HCT116 (cell line): ENCODE measurements around the gene SECISBP2. TPM values are rescaled to one million over a fixed set of nuclear protein-coding genes. Genes with fewer than 3 reads are reported as not detected.

Experiments
- ATAC-seq: fragments of 200-7000 bp; cut with Tn5 transposase; 2 replicates; pipeline ENCODE4 v1.9.1; 2020; ENCODE audit warnings: mild to moderate bottlenecking, moderate library complexity
- BruUV-seq: library from RNA; stranded (reverse); fragments of 400-500 nt; replicated peaks from 2 replicates; lab custom pipeline; 2021; lab: Mats Ljungman, UMichigan
- CTCF ChIA-PET: fragments of 300-600 bp; sonication (Branson Sonifier 250); formaldehyde crosslinking; loops from one replicate; lab custom pipeline; 2021; ENCODE audit warnings: antibody characterized with exemption; lab: Charles Lee
- POLR2A ChIA-PET: fragments of 300-600, 350-600 bp; sonication (Branson Sonifier 250); formaldehyde crosslinking; loops from one replicate; lab custom pipeline; 2021; ENCODE audit warnings: antibody characterized with exemption; lab: Charles Lee
- RAD21 ChIA-PET, 2 experiments: fragments of 300-600 bp; sonication (Branson Sonifier 250); formaldehyde crosslinking; loops; one replicate each; lab custom pipeline; 2023; ENCODE audit warnings: low total read pairs in 2 of 2; ENCODE audit not compliant: uncharacterized antibody in 2 of 2, unreplicated experiment in 2 of 2, low non-redundant PET in 1 of 2; lab: Charles Lee
- DNase-seq: peaks from one replicate; pipeline ENCODE4 v3.0.0-alpha.2; 2010; ENCODE audit warnings: low read depth, low spot score
- H2AFZ ChIP-seq: fragments of 200-600 bp; shearing (Covaris generic), sonication (generic); 2 replicates; pipeline ENCODE4 v1.6.1; 2017; ENCODE audit warnings: low read depth, mixed run types, mixed read lengths, antibody characterized with exemption, low read length; ENCODE audit not compliant: poor library complexity, severe bottlenecking
- H3K27ac ChIP-seq: 2 replicates; pipeline ENCODE4 v1.5.1; 2012; ENCODE audit warnings: low read depth, low read length
- H3K27me3 ChIP-seq: fragments of 200-600 bp; sonication (generic); 2 replicates; pipeline ENCODE4 v1.6.1; 2016; ENCODE audit warnings: mixed run types, low read length, mixed read lengths; ENCODE audit not compliant: insufficient read depth
- H3K36me3 ChIP-seq, 2 experiments: fragments of 200-500 bp in 1 of 2; fragments of 200-600 bp in 1 of 2; sonication (Bioruptor generic) in 1 of 2; sonication (generic) in 1 of 2; 2 replicates each; pipeline versions ENCODE4 v1.5.1 to v1.6.1; 2014 to 2016; ENCODE audit warnings: low read length in 2 of 2, inconsistent platforms in 1 of 2, mixed read lengths in 1 of 2, mixed run types in 1 of 2; ENCODE audit not compliant: insufficient read depth in 2 of 2, control insufficient read depth in 1 of 2
- H3K4me1 ChIP-seq, 2 experiments: fragments of 200-600 bp in 1 of 2; sonication (generic) in 1 of 2; 2 replicates each; pipeline versions ENCODE4 v1.5.1 to v1.6.1; 2012 to 2017; ENCODE audit warnings: low read length in 2 of 2, inconsistent platforms in 1 of 2, mild to moderate bottlenecking in 1 of 2, mixed read lengths in 1 of 2, mixed run types in 1 of 2, moderate library complexity in 1 of 2; ENCODE audit not compliant: insufficient read depth in 2 of 2, control insufficient read depth in 1 of 2
- H3K4me2 ChIP-seq: fragments of 200-600 bp; sonication (generic); 2 replicates; pipeline ENCODE4 v1.6.1; 2017; ENCODE audit warnings: mixed run types, low read length, mixed read lengths
- H3K4me3 ChIP-seq, 2 experiments: fragments of 200-600 bp in 1 of 2; sonication (generic) in 1 of 2; replicated peaks in 1 of 2; 2 replicates each; pipeline ENCODE4 v1.5.1; 2011 to 2016; ENCODE audit warnings: low read length in 2 of 2, control low read depth in 1 of 2, low read depth in 1 of 2, mild to moderate bottlenecking in 1 of 2, mixed read lengths in 1 of 2, mixed run types in 1 of 2
- H3K79me2 ChIP-seq: fragments of 200-600 bp; sonication (generic); 2 replicates; pipeline ENCODE4 v1.6.1; 2017; ENCODE audit warnings: mild to moderate bottlenecking, mixed run types, low read length, moderate library complexity, mixed read lengths; ENCODE audit not compliant: insufficient read depth
- H3K9ac ChIP-seq: fragments of 200-600 bp; sonication (generic); 2 replicates; pipeline ENCODE4 v1.6.1; 2016; ENCODE audit warnings: low read length, mixed read lengths
- H3K9me2 ChIP-seq: fragments of 200-600 bp; sonication (generic), shearing (Covaris generic); 2 replicates; pipeline ENCODE4 v1.6.1; 2017; ENCODE audit warnings: mixed run types, mild to moderate bottlenecking, moderate library complexity; ENCODE audit not compliant: insufficient read depth
- H3K9me3 ChIP-seq, 2 experiments: fragments of 200-500 bp in 1 of 2; fragments of 200-600 bp in 1 of 2; sonication (Bioruptor generic) in 1 of 2; sonication (generic) in 1 of 2; 2 replicates each; pipeline ENCODE4 v1.6.1; 2014 to 2017; ENCODE audit warnings: low read length in 2 of 2, mixed read lengths in 2 of 2, inconsistent platforms in 1 of 2, low read depth in 1 of 2, mild to moderate bottlenecking in 1 of 2, mixed run types in 1 of 2, moderate library complexity in 1 of 2; ENCODE audit not compliant: control insufficient read depth in 1 of 2, insufficient read depth in 1 of 2
- H4K20me1 ChIP-seq: fragments of 200-600 bp; sonication (generic), shearing (Covaris generic); 2 replicates; pipeline ENCODE4 v1.6.1; 2017; ENCODE audit warnings: mixed run types, mild to moderate bottlenecking, moderate library complexity; ENCODE audit not compliant: insufficient read depth
- JUND ChIP-seq: IDR thresholded peaks from 2 replicates; pipeline ENCODE4 v1.6.1; 2012
- POLR2A ChIP-seq: IDR thresholded peaks from 2 replicates; pipeline ENCODE4 v1.7.0; 2011; ENCODE audit warnings: borderline replicate concordance; ENCODE audit not compliant: insufficient read depth, insufficient read length; ENCODE audit errors: extremely low read depth
- POLR2AphosphoS5 ChIP-seq: IDR thresholded peaks from 2 replicates; pipeline ENCODE4 v1.6.1; 2011; ENCODE audit warnings: mild to moderate bottlenecking, low read depth, low read length, moderate library complexity
- YY1 ChIP-seq: IDR thresholded peaks from 2 replicates; pipeline ENCODE4 v1.6.1; 2011; ENCODE audit warnings: low read length, low read depth, moderate library complexity, mild to moderate bottlenecking; ENCODE audit not compliant: insufficient replicate concordance; ENCODE audit errors: extremely low read depth
- ZFX ChIP-seq: fragments of 450-650 bp; IDR thresholded peaks from 2 replicates; pipeline ENCODE4 v1.6.1; 2017
- intact Hi-C: fragments of 100-400 bp; cut with micrococcal nuclease; formaldehyde crosslinking; loops from 2 replicates; pipeline ENCODE4 v1.10.0; 2022
- total RNA-seq: library from RNA; stranded (reverse); gene quantifications from one replicate; pipeline ENCODE4 v1.2.1, GENCODE V29; 2021; ENCODE audit not compliant: unreplicated experiment

The SECISBP2 gene
- total RNA-seq, 1 experiment from 2014 or later: 41.6 TPM

- peak; percentile 85 for ATAC-seq
- intact Hi-C loops: loop anchor here (10.0 kb wide), 1 partner anchor 794 kb away; no protein-coding TSS in a partner anchor
- H3K9ac ChIP-seq: peak within 1 kb of the TSS; percentile 95
- peak; percentile 87 for TF ChIP-seq ZFX
- TF ChIP-seq JUND: no peak
- TF ChIP-seq YY1: peak; percentile 83
- peak; percentile 93 for TF ChIP-seq POLR2AphosphoS5
- TF ChIP-seq POLR2A: peak; percentile 96
- CTCF ChIA-PET: interaction anchor here (1.0 kb wide), 1 partner anchor 238 kb away, joined by 4 read pairs; no protein-coding TSS in a partner anchor
- POLR2A ChIA-PET: interaction anchor here (0.8 to 1.0 kb wide), 2 partner anchors 8 to 137 kb away, joined by 3 to 4 read pairs; partner anchors contain the start of gene SECISBP2
- no peaks in the 10 kb centered on the region for H3K9me3 ChIP-seq
- H3K27ac ChIP-seq: peak within 1 kb of the TSS; percentile 94
- H3K4me3 ChIP-seq: peak within 1 kb of the TSS; percentile 94 to 95
- no TSS peak for BruUV-seq
- peaks cover 15 to 40% of the 10 kb centered on the region in 2 experiments for H3K4me1 ChIP-seq
- RAD21 ChIA-PET: no interaction called here
- H2AFZ ChIP-seq: no peak within 1 kb of the TSS
- DNase-seq: peak; percentile 100
- H3K9me2 ChIP-seq: no peaks in the 10 kb centered on the region
- peak within 1 kb of the TSS; percentile 82 for H3K4me2 ChIP-seq
- no peaks in the 10 kb centered on the region for H3K27me3 ChIP-seq
- peaks cover 11 to 26% of the 10 kb centered on the region in 2 experiments for H3K36me3 ChIP-seq
- peaks cover 36% of the 10 kb centered on the region; the same call in 1 of the 2 replicates for H4K20me1 ChIP-seq
- H3K79me2 ChIP-seq: peaks cover 57% of the 10 kb centered on the region
Measured at GRCh38 chr9:89310475-89311345, 7.6 kb upstream of the SECISBP2 start, which contains the start of gene CKS2. CKS2 (plus strand) TSS chr9:89311195; CDS start chr9:89311293, 98 bp downstream.
